HepG2 (cell line): ENCODE results near the gene CHCT1. TPM values are rescaled to one million over a fixed set of nuclear protein-coding genes. Genes with fewer than 3 reads are reported as not detected.

Experiments
- ATAC-seq: fragments of 200-7000 bp; cut with Tn5 transposase; 3 replicates; pipeline ENCODE4 v1.9.1; 2020; ENCODE audit warnings: mild to moderate bottlenecking, moderate library complexity
- BruUV-seq: library from RNA; stranded (reverse); fragments of 400-500 nt; replicated peaks from 2 replicates; lab custom pipeline; 2021; lab: Mats Ljungman, UMichigan
- CTCF ChIA-PET: fragments of 300-600 bp; formaldehyde crosslinking; extraction: SDS; loops from one replicate; lab custom pipeline; 2021; ENCODE audit warnings: low total read pairs, inconsistent platforms, low intra/inter-chr PET ratio; lab: Yijun Ruan, JAX
- POLR2A ChIA-PET: fragments of 350-600 bp; sonication (Branson Sonifier 250); formaldehyde crosslinking; loops from one replicate; lab custom pipeline; 2020; ENCODE audit warnings: antibody characterized with exemption, inconsistent platforms; lab: Yijun Ruan, JAX
- DNase-seq: peaks from one replicate; pipeline ENCODE4 v3.0.0-alpha.2; 2015; ENCODE audit warnings: low spot score
- FAIRE-seq: peaks from 3 replicates; lab custom pipeline; 2011; peaks lifted over from hg19 to GRCh38; lab: Jason Lieb, UNC
- H2AFZ ChIP-seq: one replicate; pipeline ENCODE4 v1.6.1; 2011; ENCODE audit warnings: low read length, inconsistent platforms
- H3K27ac ChIP-seq: fragments of 300-600 bp; 3 replicates; pipeline ENCODE4 v1.8.0; 2011; ENCODE audit warnings: mixed run types, mild to moderate bottlenecking, mixed read lengths, low read length, inconsistent platforms; ENCODE audit not compliant: insufficient read depth; ENCODE audit errors: extremely low read length
- H3K27me3 ChIP-seq, 2 experiments: fragments of 200-600 bp in 1 of 2; 2 replicates in 1 of 2; 3 replicates in 1 of 2; pipeline versions ENCODE4 v1.6.0 to v1.8.0; 2011; ENCODE audit warnings: low read length in 2 of 2, mild to moderate bottlenecking in 2 of 2, moderate library complexity in 2 of 2, inconsistent platforms in 1 of 2; ENCODE audit not compliant: insufficient read depth in 2 of 2, control insufficient read depth in 1 of 2
- H3K36me3 ChIP-seq, 2 experiments: fragments of 200-600 bp in 1 of 2; replicated peaks in 1 of 2; 2 replicates in 1 of 2; 3 replicates in 1 of 2; pipeline versions ENCODE4 v1.5.1 to v1.8.0; 2011; ENCODE audit warnings: low read length in 2 of 2, inconsistent platforms in 1 of 2; ENCODE audit not compliant: insufficient read depth in 2 of 2, control insufficient read depth in 1 of 2
- H3K4me1 ChIP-seq: 2 replicates; pipeline ENCODE4 v1.5.1; 2012; ENCODE audit warnings: low read length, inconsistent platforms; ENCODE audit not compliant: insufficient read depth
- H3K4me2 ChIP-seq: 2 replicates; pipeline ENCODE4 v1.6.0; 2011; ENCODE audit warnings: low read depth, low read length, inconsistent platforms
- H3K4me3 ChIP-seq, 3 experiments: fragments of 200-600 bp in 1 of 3; sonication (generic), shearing (Covaris generic) in 1 of 3; replicated peaks in 1 of 3; 2 replicates each; pipeline ENCODE4 v1.5.1; 2011 to 2016; ENCODE audit warnings: low read length in 3 of 3, inconsistent platforms in 2 of 3, low read depth in 2 of 3, mild to moderate bottlenecking in 2 of 3, control low read depth in 1 of 3, mixed read lengths in 1 of 3; ENCODE audit not compliant: insufficient read depth in 1 of 3
- H3K79me2 ChIP-seq: one replicate; pipeline ENCODE4 v1.6.1; 2011; ENCODE audit warnings: low read length, inconsistent platforms; ENCODE audit not compliant: insufficient read depth
- H3K9ac ChIP-seq: 2 replicates; pipeline ENCODE4 v1.6.0; 2011; ENCODE audit warnings: mild to moderate bottlenecking, low read depth, low read length, inconsistent platforms; ENCODE audit not compliant: insufficient read depth
- H3K9me3 ChIP-seq: 2 replicates; pipeline ENCODE4 v1.5.1; 2012; ENCODE audit warnings: mild to moderate bottlenecking, low read length
- H4K20me1 ChIP-seq: 2 replicates; pipeline ENCODE4 v1.6.0; 2011; ENCODE audit warnings: inconsistent platforms, mild to moderate bottlenecking, low read length, moderate library complexity; ENCODE audit not compliant: insufficient read depth
- ARID5B ChIP-seq: IDR thresholded peaks from 2 replicates; pipeline ENCODE4 v1.4.0; 2020; ENCODE audit warnings: mild to moderate bottlenecking, missing genetic modification reagents
- MEIS1 ChIP-seq: sonication (generic); formaldehyde crosslinking; IDR thresholded peaks from 2 replicates; pipeline ENCODE4 v1.9.0; 2021; ENCODE audit warnings: mild to moderate bottlenecking, missing genetic modification reagents, moderate library complexity, borderline replicate concordance
- SALL1 ChIP-seq: sonication (generic); formaldehyde crosslinking; IDR thresholded peaks from 2 replicates; pipeline ENCODE4 v1.8.0; 2022; ENCODE audit warnings: mild to moderate bottlenecking, missing genetic modification reagents
- ZEB1 ChIP-seq: IDR thresholded peaks from 2 replicates; pipeline ENCODE4 v1.6.1; 2012; ENCODE audit warnings: mild to moderate bottlenecking, low read depth, inconsistent platforms; ENCODE audit not compliant: insufficient replicate concordance
- ZNF362 ChIP-seq: sonication (generic); formaldehyde crosslinking; IDR thresholded peaks from 2 replicates; pipeline ENCODE4 v1.4.0; 2020; ENCODE audit warnings: missing genetic modification reagents, mild to moderate bottlenecking, borderline replicate concordance
- ZNF382 ChIP-seq: sonication (generic); formaldehyde crosslinking; IDR thresholded peaks from 2 replicates; pipeline ENCODE4 v1.5.0; 2020; ENCODE audit warnings: missing genetic modification reagents, mild to moderate bottlenecking, borderline replicate concordance
- ZNF800 ChIP-seq: sonication (generic); formaldehyde crosslinking; IDR thresholded peaks from 2 replicates; pipeline ENCODE4 v1.4.0; 2020; ENCODE audit warnings: missing genetic modification reagents
- ZSCAN21 ChIP-seq: sonication (generic); formaldehyde crosslinking; IDR thresholded peaks from 2 replicates; pipeline ENCODE4 v1.8.0; 2022; ENCODE audit warnings: mild to moderate bottlenecking, missing genetic modification reagents, moderate library complexity, borderline replicate concordance
- WGBS: methylation state at CpG from one replicate; pipeline ENCODE4 v1.1.6; 2017; ENCODE audit warnings: low lambda C conversion rate; 5-methylcytosine and 5-hydroxymethylcytosine counted together
- in situ Hi-C: cut with HindIII; loops from 2 replicates; pipeline ENCODE4 v1.10.0; 2017; ENCODE audit warnings: low pct_unique_long_range_greater_than_20kb; ENCODE audit not compliant: extremely low pct_ligation_motif_present
- intact Hi-C: fragments of 100-400 bp; cut with micrococcal nuclease; formaldehyde crosslinking; loops from one replicate; pipeline ENCODE4 v1.10.0; 2022; ENCODE audit not compliant: unreplicated experiment
- polyA plus RNA-seq, 8 experiments: library from polyadenylated mRNA; depleted of rRNA in 3 of 8; stranded (reverse) in 7 of 8; unstranded in 1 of 8; fragments of >200 nt; fragmentation: Illumina TruSeq in 4 of 8; extraction: Trizol in 4 of 8; gene quantifications; 2 replicates each; pipeline versions ENCODE4 v1.2.1 to v1.2.3, GENCODE V29; 2011 to 2016; ENCODE audit warnings: low read depth in 4 of 8, missing spikeins in 1 of 8, mixed read lengths in 1 of 8; ENCODE audit not compliant: insufficient read depth in 1 of 8
- total RNA-seq, 5 experiments: library from RNA; depleted of rRNA; stranded (reverse); fragments of >200 nt; fragmentation: Illumina TruSeq; extraction: Trizol; gene quantifications; 2 replicates each; pipeline ENCODE4 v1.2.3, GENCODE V29; 2016; ENCODE audit warnings: low read depth in 1 of 5
- TF ChIP-seq, protein P1 (sequence below): sonication (generic); formaldehyde crosslinking; IDR thresholded peaks from 2 replicates; pipeline ENCODE4 v1.4.0; 2020; ENCODE audit warnings: missing genetic modification reagents, borderline replicate concordance

The CHCT1 gene
- total and polyA plus RNA-seq, 2 of the 13 experiments (the other 11 are each of a cell fraction or from before 2014, with no cell fraction given) = not detected

- DNase-seq = no peak
- ChIA-PET CTCF (no interaction called here), POLR2A (no interaction called here)
- Histone ChIP-seq H4K20me1 (peaks cover 5% of the 10 kb centered on the region; the same call in 1 of the 2 replicates), H3K9me3 (no peaks in the 10 kb centered on the region), H3K36me3 (no peaks in the 10 kb centered on the region), H3K9ac (no peak overlapping the region), H2AFZ (no peak overlapping the region), H3K27ac (no peak overlapping the region), H3K4me3 (no peak overlapping the region), H3K4me1 (peaks cover 73% of the 10 kb centered on the region), H3K27me3 (no peaks in the 10 kb centered on the region; a peak in 1 of 5 replicates), H3K79me2 (peaks cover 80% of the 10 kb centered on the region), H3K4me2 (no peak overlapping the region; the same call in 1 of the 2 replicates)
- no peak for FAIRE-seq
- WGBS = 92% methylated on average over 3 of the region's 3 CpGs
- in situ Hi-C loops (no loop called here), intact Hi-C loops (no loop called here)
- TF ChIP-seq ZSCAN21 (CRISPR knock-in tag) = no peak
- no peak for TF ChIP-seq SALL1 (CRISPR knock-in tag)
- TF ChIP-seq ZNF800 (CRISPR knock-in tag) = no peak
- TF ChIP-seq ARID5B (CRISPR knock-in tag) = no peak
- TF ChIP-seq, protein P1, sequence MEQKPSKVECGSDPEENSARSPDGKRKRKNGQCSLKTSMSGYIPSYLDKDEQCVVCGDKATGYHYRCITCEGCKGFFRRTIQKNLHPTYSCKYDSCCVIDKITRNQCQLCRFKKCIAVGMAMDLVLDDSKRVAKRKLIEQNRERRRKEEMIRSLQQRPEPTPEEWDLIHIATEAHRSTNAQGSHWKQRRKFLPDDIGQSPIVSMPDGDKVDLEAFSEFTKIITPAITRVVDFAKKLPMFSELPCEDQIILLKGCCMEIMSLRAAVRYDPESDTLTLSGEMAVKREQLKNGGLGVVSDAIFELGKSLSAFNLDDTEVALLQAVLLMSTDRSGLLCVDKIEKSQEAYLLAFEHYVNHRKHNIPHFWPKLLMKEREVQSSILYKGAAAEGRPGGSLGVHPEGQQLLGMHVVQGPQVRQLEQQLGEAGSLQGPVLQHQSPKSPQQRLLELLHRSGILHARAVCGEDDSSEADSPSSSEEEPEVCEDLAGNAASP (CRISPR knock-in tag) = no peak
- no peak for TF ChIP-seq ZNF382
- TF ChIP-seq ZEB1 = no peak
- no peak for TF ChIP-seq ZNF362 (CRISPR knock-in tag)
- no peak for TF ChIP-seq MEIS1
- BruUV-seq = no TSS peak
- ATAC-seq = no peak
These were observed 34.6 kb upstream of the CHCT1 start for GRCh38 chr17:60387666-60388065.
